Middle frontal gyrus (tissue), 1 donor: ENCODE results near the gene VNN1.
"Not testable (repeated sequence)": the region's sequence is repeated elsewhere in the genome, so short reads cannot be mapped to it uniquely, and the experiment has no call there.

Experiments used
- DNase-seq: peaks from one replicate; pipeline ENCODE4 v3.0.0-alpha.2; 2015; ENCODE audit warnings: low spot score; ENCODE audit errors: extremely low spot score

VNN1 gene

GRCh38 chr6:132725471-132725870, 11.6 kb upstream of the VNN1 start:
- DNase-seq = no peak

- no peak for DNase-seq
These were observed 6.0 kb upstream of the VNN1 start for GRCh38 chr6:132719736-132720448.

- no peak for DNase-seq
These were observed 2.2 kb upstream of the VNN1 start for GRCh38 chr6:132715881-132716637.

GRCh38 chr6:132715204-132715603, 1.3 kb upstream of the VNN1 start:
- no peak for DNase-seq

GRCh38 chr6:132714160-132714559, 305 bp upstream of the VNN1 start:
- DNase-seq = no peak

GRCh38 chr6:132712366-132712765, 1.5 kb downstream of the VNN1 start:
- DNase-seq = no peak

GRCh38 chr6:132708771-132709170, 5.1 kb downstream of the VNN1 start:
- DNase-seq = no peak

- DNase-seq = no peak
These were observed 5.9 kb downstream of the VNN1 start for GRCh38 chr6:132708002-132708401.

- not testable (repeated sequence) for DNase-seq
These were observed 7.1 kb downstream of the VNN1 start for GRCh38 chr6:132706756-132707155.

GRCh38 chr6:132703936-132704335, 9.9 kb downstream of the VNN1 start:
- no peak for DNase-seq

GRCh38 chr6:132698608-132699007, 15.2 kb downstream of the VNN1 start:
- no peak for DNase-seq

GRCh38 chr6:132695773-132696172, 18.1 kb downstream of the VNN1 start:
- DNase-seq = no peak

GRCh38 chr6:132693478-132693877, 20.4 kb downstream of the VNN1 start:
- DNase-seq = no peak

- DNase-seq = no peak
These were observed 23.2 kb downstream of the VNN1 start for GRCh38 chr6:132690678-132691077.

- DNase-seq = no peak
These were observed 26.5 kb downstream of the VNN1 start for GRCh38 chr6:132687306-132687705.

GRCh38 chr6:132686531-132686930, 27.3 kb downstream of the VNN1 start:
- DNase-seq = no peak

- no peak for DNase-seq
These were observed 28.8 kb downstream of the VNN1 start for GRCh38 chr6:132685009-132685408.

- DNase-seq = no peak
These were observed 29.6 kb downstream of the VNN1 start for GRCh38 chr6:132684272-132684671.

- no peak for DNase-seq
These were observed 30.3 kb downstream of the VNN1 start for GRCh38 chr6:132683543-132683942.

- DNase-seq = not testable (repeated sequence)
These were observed 34.8 kb downstream of the VNN1 start for GRCh38 chr6:132679094-132679493.

GRCh38 chr6:132675749-132676148, 38.1 kb downstream of the VNN1 start:
- no peak for DNase-seq

- DNase-seq = no peak
These were observed 38.9 kb downstream of the VNN1 start for GRCh38 chr6:132675002-132675401.
